Measurements from ENCODE around the gene GPR27. TPM values are rescaled to one million over a fixed set of nuclear protein-coding genes. Genes with fewer than 3 reads are reported as not detected.

The GPR27 gene
- total RNA-seq, 2 experiments from 2014 or later, result 1.2 to 1.3 TPM

GRCh38 chr3:71734881-71735280 lies 18.8 kb upstream of the GPR27 start:
- no peak for DNase-seq
- ChIA-PET CTCF (no interaction called here), POLR2A (no interaction called here)
- intact Hi-C loops (cut with micrococcal nuclease), result no loop called here
- Mint-ChIP-seq H3K27me3 (peaks cover 16% of the 10 kb centered on the region), H3K27ac (no peak overlapping the region), H3K4me3 (no peak overlapping the region), H3K4me1 (ENCODE audit: low read depth) (peaks cover 7% of the 10 kb centered on the region), H3K36me3 (peaks cover 2% of the 10 kb centered on the region), H3K9me3 (peaks cover 2% of the 10 kb centered on the region)

- H3K9me3 Mint-ChIP-seq, result peaks cover 42% of the 10 kb centered on the region
- H3K4me1 Mint-ChIP-seq (ENCODE audit: low read depth), result no peaks in the 10 kb centered on the region
- H3K27ac Mint-ChIP-seq, result no peak overlapping the region
- peaks cover 13% of the 10 kb centered on the region for H3K36me3 Mint-ChIP-seq
- no peak for DNase-seq
- CTCF ChIA-PET, result no interaction called here
- intact Hi-C loops (cut with micrococcal nuclease), result no loop called here
- H3K4me3 Mint-ChIP-seq, result no peak overlapping the region
- POLR2A ChIA-PET, result no interaction called here
- H3K27me3 Mint-ChIP-seq, result peaks cover 5% of the 10 kb centered on the region
These were observed 11.0 kb upstream of the GPR27 start for GRCh38 chr3:71742621-71743020.

GRCh38 chr3:71744738-71745137 lies 8.9 kb upstream of the GPR27 start:
- no peak for DNase-seq
- ChIA-PET CTCF (no interaction called here), POLR2A (no interaction called here)
- Mint-ChIP-seq H3K4me1 (ENCODE audit: low read depth) (no peaks in the 10 kb centered on the region), H3K36me3 (peaks cover 13% of the 10 kb centered on the region), H3K4me3 (no peak overlapping the region), H3K27ac (no peak overlapping the region), H3K9me3 (peaks cover 42% of the 10 kb centered on the region), H3K27me3 (no peaks in the 10 kb centered on the region)
- intact Hi-C loops (cut with micrococcal nuclease), result no loop called here

GRCh38 chr3:71751602-71752001 lies 2.1 kb upstream of the GPR27 start:
- Mint-ChIP-seq H3K4me1 (ENCODE audit: low read depth) (peaks cover 5% of the 10 kb centered on the region), H3K27ac (no peak overlapping the region), H3K36me3 (peaks cover 2% of the 10 kb centered on the region), H3K9me3 (no peaks in the 10 kb centered on the region), H3K27me3 (peaks cover 36% of the 10 kb centered on the region), H3K4me3 (no peak overlapping the region)
- ChIA-PET CTCF (interaction anchor here (0.6 to 1.4 kb wide), 2 partner anchors 19 to 22 kb away, joined by 4 to 7 read pairs; no protein-coding TSS in a partner anchor), POLR2A (no interaction called here)
- intact Hi-C loops (cut with micrococcal nuclease), result no loop called here
- DNase-seq, result no peak

GRCh38 chr3:71752831-71753700 lies 589 bp upstream of the GPR27 start:
- POLR2A ChIA-PET, result no interaction called here
- Mint-ChIP-seq H3K36me3 (peaks cover 2% of the 10 kb centered on the region), H3K27me3 (peaks cover 38% of the 10 kb centered on the region), H3K27ac (no peak overlapping the region), H3K4me1 (ENCODE audit: low read depth) (peaks cover 5% of the 10 kb centered on the region), H3K9me3 (no peaks in the 10 kb centered on the region), H3K4me3 (peak overlapping the region; percentile 54)
- CTCF ChIA-PET, result interaction anchor here (0.8 to 0.9 kb wide), 2 partner anchors 19 to 23 kb away, joined by 3 read pairs; no protein-coding TSS in a partner anchor
- intact Hi-C loops (cut with micrococcal nuclease), result no loop called here
- no peak for DNase-seq

- Mint-ChIP-seq H3K27me3 (peaks cover 38% of the 10 kb centered on the region), H3K9me3 (no peaks in the 10 kb centered on the region), H3K27ac (no peak overlapping the region), H3K4me3 (peak overlapping the region; percentile 46), H3K36me3 (peaks cover 2% of the 10 kb centered on the region), H3K4me1 (ENCODE audit: low read depth) (peaks cover 5% of the 10 kb centered on the region)
- ChIA-PET POLR2A (no interaction called here), CTCF (interaction anchor here (1.2 kb wide), 1 partner anchor 26 kb away, joined by 6 read pairs; no protein-coding TSS in a partner anchor)
- no peak for DNase-seq
- intact Hi-C loops (cut with micrococcal nuclease), result loop anchor here (2.0 kb wide), 1 partner anchor 26 kb away; no protein-coding TSS in a partner anchor
These were observed 1.1 kb downstream of the GPR27 start for GRCh38 chr3:71754610-71755253.

- no peaks in the 10 kb centered on the region for H3K36me3 Mint-ChIP-seq
- DNase-seq, result no peak
- H3K9me3 Mint-ChIP-seq, result no peaks in the 10 kb centered on the region
- H3K27ac Mint-ChIP-seq, result no peak overlapping the region
- peaks cover 21% of the 10 kb centered on the region for H3K27me3 Mint-ChIP-seq
- POLR2A ChIA-PET, result no interaction called here
- H3K4me1 Mint-ChIP-seq (ENCODE audit: low read depth), result peaks cover 3% of the 10 kb centered on the region
- intact Hi-C loops (cut with micrococcal nuclease), result no loop called here
- no peak overlapping the region for H3K4me3 Mint-ChIP-seq
- CTCF ChIA-PET, result interaction anchor here (0.8 to 1.3 kb wide), 2 partner anchors 28 to 101 kb away, joined by 3 to 4 read pairs; no protein-coding TSS in a partner anchor
These were observed 4.4 kb downstream of the GPR27 start for GRCh38 chr3:71758091-71758490.

GRCh38 chr3:71759401-71759800 lies 5.7 kb downstream of the GPR27 start:
- H3K9me3 Mint-ChIP-seq, result no peaks in the 10 kb centered on the region
- H3K27ac Mint-ChIP-seq, result no peak overlapping the region
- no peaks in the 10 kb centered on the region for H3K36me3 Mint-ChIP-seq
- CTCF ChIA-PET, result no interaction called here
- POLR2A ChIA-PET, result no interaction called here
- intact Hi-C loops (cut with micrococcal nuclease), result no loop called here
- peaks cover 20% of the 10 kb centered on the region for H3K27me3 Mint-ChIP-seq
- no peak for DNase-seq
- H3K4me1 Mint-ChIP-seq (ENCODE audit: low read depth), result peaks cover 3% of the 10 kb centered on the region
- H3K4me3 Mint-ChIP-seq, result no peak overlapping the region

GRCh38 chr3:71760140-71760539 lies 6.5 kb downstream of the GPR27 start:
- Mint-ChIP-seq H3K9me3 (no peaks in the 10 kb centered on the region), H3K27me3 (peaks cover 16% of the 10 kb centered on the region), H3K27ac (no peak overlapping the region), H3K4me1 (ENCODE audit: low read depth) (peaks cover 2% of the 10 kb centered on the region), H3K4me3 (no peak overlapping the region), H3K36me3 (no peaks in the 10 kb centered on the region)
- ChIA-PET POLR2A (no interaction called here), CTCF (no interaction called here)
- DNase-seq, result no peak
- intact Hi-C loops (cut with micrococcal nuclease), result no loop called here

GRCh38 chr3:71763426-71763825 lies 9.8 kb downstream of the GPR27 start:
- Mint-ChIP-seq H3K27ac (no peak overlapping the region), H3K4me1 (ENCODE audit: low read depth) (no peaks in the 10 kb centered on the region), H3K9me3 (no peaks in the 10 kb centered on the region), H3K36me3 (no peaks in the 10 kb centered on the region), H3K4me3 (no peak overlapping the region), H3K27me3 (peaks cover 7% of the 10 kb centered on the region)
- no peak for DNase-seq
- ChIA-PET POLR2A (no interaction called here), CTCF (no interaction called here)
- intact Hi-C loops (cut with micrococcal nuclease), result no loop called here

- H3K4me3 Mint-ChIP-seq, result no peak overlapping the region
- no peaks in the 10 kb centered on the region for H3K36me3 Mint-ChIP-seq
- CTCF ChIA-PET, result interaction anchor here (0.5 kb wide), 1 partner anchor 628 kb away, joined by 3 read pairs; no protein-coding TSS in a partner anchor
- no peaks in the 10 kb centered on the region for H3K9me3 Mint-ChIP-seq
- intact Hi-C loops (cut with micrococcal nuclease), result no loop called here
- peaks cover 2% of the 10 kb centered on the region for H3K27me3 Mint-ChIP-seq
- POLR2A ChIA-PET, result no interaction called here
- DNase-seq, result no peak
- H3K27ac Mint-ChIP-seq, result no peak overlapping the region
- no peaks in the 10 kb centered on the region for H3K4me1 Mint-ChIP-seq (ENCODE audit: low read depth)
These were observed 17.5 kb downstream of the GPR27 start for GRCh38 chr3:71771126-71771525.

GRCh38 chr3:71771884-71772283 lies 18.2 kb downstream of the GPR27 start:
- ChIA-PET POLR2A (no interaction called here), CTCF (no interaction called here)
- Mint-ChIP-seq H3K36me3 (no peaks in the 10 kb centered on the region), H3K27ac (no peak overlapping the region), H3K4me3 (no peak overlapping the region), H3K4me1 (ENCODE audit: low read depth) (no peaks in the 10 kb centered on the region), H3K27me3 (peaks cover 8% of the 10 kb centered on the region), H3K9me3 (no peaks in the 10 kb centered on the region)
- DNase-seq, result no peak
- intact Hi-C loops (cut with micrococcal nuclease), result no loop called here
